Hepatocyte (in vitro differentiated cells): ENCODE results near the gene FAR2. TPM values are rescaled to one million over a fixed set of nuclear protein-coding genes. Genes with fewer than 3 reads are reported as not detected.

ENCODE experiments used
- DNase-seq: peaks from one replicate; pipeline ENCODE4 v3.0.0-alpha.2; 2016; ENCODE audit warnings: low spot score
- H2AFZ ChIP-seq: fragments of 200-600 bp; sonication (generic); 2 replicates; pipeline ENCODE4 v1.6.0; 2016; ENCODE audit warnings: antibody characterized with exemption, mild to moderate bottlenecking
- H3K27ac ChIP-seq: fragments of 200-600 bp; sonication (generic); 2 replicates; pipeline ENCODE4 v1.5.1; 2016; ENCODE audit warnings: mild to moderate bottlenecking
- H3K27me3 ChIP-seq: fragments of 200-600 bp; sonication (generic); 2 replicates; pipeline ENCODE4 v1.6.1; 2016
- H3K36me3 ChIP-seq: fragments of 200-600 bp; sonication (generic); replicated peaks from 2 replicates; pipeline ENCODE4 v1.5.1; 2016; ENCODE audit warnings: low read depth; ENCODE audit not compliant: insufficient read depth
- H3K4me1 ChIP-seq: fragments of 200-600 bp; sonication (generic); 2 replicates; pipeline ENCODE4 v1.5.1; 2016; ENCODE audit warnings: mild to moderate bottlenecking, moderate library complexity; ENCODE audit not compliant: insufficient read depth
- H3K4me2 ChIP-seq: fragments of 200-600 bp; sonication (generic); 2 replicates; pipeline ENCODE4 v1.6.0; 2016
- H3K4me3 ChIP-seq: fragments of 200-600 bp; sonication (generic); 2 replicates; pipeline ENCODE4 v1.5.1; 2016; ENCODE audit warnings: mild to moderate bottlenecking
- H3K79me2 ChIP-seq: fragments of 200-600 bp; sonication (generic); 2 replicates; pipeline ENCODE4 v1.6.0; 2017; ENCODE audit warnings: mild to moderate bottlenecking
- H3K9me2 ChIP-seq: fragments of 200-600 bp; sonication (generic); replicated peaks from 2 replicates; pipeline ENCODE4 v1.6.0; 2017; ENCODE audit warnings: mild to moderate bottlenecking; ENCODE audit not compliant: insufficient read depth
- H3K9me3 ChIP-seq: fragments of 200-600 bp; sonication (generic); 2 replicates; pipeline ENCODE4 v1.5.1; 2016; ENCODE audit warnings: low read depth, mild to moderate bottlenecking
- H4K20me1 ChIP-seq: fragments of 200-600 bp; sonication (generic); 2 replicates; pipeline ENCODE4 v1.6.0; 2016; ENCODE audit warnings: mild to moderate bottlenecking; ENCODE audit not compliant: insufficient read depth, poor library complexity, severe bottlenecking
- CTCF ChIP-seq: fragments of 200-600 bp; sonication (generic); IDR thresholded peaks from 2 replicates; pipeline ENCODE4 v1.5.1; 2016; ENCODE audit warnings: antibody characterized with exemption, mild to moderate bottlenecking; ENCODE audit not compliant: poor library complexity
- EZH2 ChIP-seq: fragments of 200-600 bp; sonication (generic); IDR thresholded peaks from 2 replicates; pipeline ENCODE4 v1.6.1; 2016; ENCODE audit warnings: antibody characterized with exemption, mild to moderate bottlenecking, borderline replicate concordance
- EZH2phosphoT487 ChIP-seq: fragments of 200-600 bp; sonication (generic); IDR thresholded peaks from one replicate; pipeline ENCODE4 v1.6.1; 2018; ENCODE audit warnings: antibody characterized with exemption, mild to moderate bottlenecking, low read depth, moderate library complexity; ENCODE audit not compliant: unreplicated experiment, severe bottlenecking
- WGBS: methylation state at CpG from one replicate; pipeline ENCODE4 v1.1.6; 2016; ENCODE audit warnings: low lambda C conversion rate; ENCODE audit errors: missing lambda C conversion rate; 5-methylcytosine and 5-hydroxymethylcytosine counted together
- polyA plus RNA-seq: library from polyadenylated mRNA; unstranded; fragments of >200 nt; fragmentation: Nextera tagmentation; extraction: Ambion mirVana; gene quantifications from 2 replicates; pipeline ENCODE4 v1.2.1, GENCODE V29; 2016
- total RNA-seq: library from RNA; depleted of rRNA; stranded (reverse); fragments of >200 nt; gene quantifications from 2 replicates; pipeline ENCODE4 v1.2.3, GENCODE V29; 2014

The FAR2 gene
- total and polyA plus RNA-seq, 2 experiments from 2014 or later: 2.4 to 5.2 TPM

- Histone ChIP-seq H4K20me1 (no peaks in the 10 kb centered on the region), H3K79me2 (no peaks in the 10 kb centered on the region), H3K9me2 (no peaks in the 10 kb centered on the region), H3K9me3 (peaks cover 4% of the 10 kb centered on the region), H3K27me3 (no peaks in the 10 kb centered on the region), H3K4me3 (no peak overlapping the region), H3K4me2 (no peak overlapping the region), H3K27ac (no peak overlapping the region), H2AFZ (no peak overlapping the region), H3K4me1 (no peaks in the 10 kb centered on the region), H3K36me3 (no peaks in the 10 kb centered on the region)
- 58% methylated on average over 3 of the region's 3 CpGs for WGBS
- no peak for TF ChIP-seq EZH2phosphoT487
- TF ChIP-seq CTCF: no peak
- no peak for TF ChIP-seq EZH2
- no peak for DNase-seq
These were observed 32.7 kb upstream of the FAR2 start for GRCh38 chr12:29116414-29116813.

- Histone ChIP-seq H3K27me3 (no peaks in the 10 kb centered on the region), H3K9me2 (no peaks in the 10 kb centered on the region), H3K4me1 (no peaks in the 10 kb centered on the region), H4K20me1 (no peaks in the 10 kb centered on the region), H3K27ac (no peak overlapping the region), H3K36me3 (no peaks in the 10 kb centered on the region), H3K9me3 (no peaks in the 10 kb centered on the region), H3K4me2 (no peak overlapping the region), H2AFZ (no peak overlapping the region), H3K4me3 (no peak overlapping the region), H3K79me2 (no peaks in the 10 kb centered on the region)
- WGBS: 87% methylated on average over 1 of the region's 1 CpG
- TF ChIP-seq CTCF: no peak
- no peak for TF ChIP-seq EZH2phosphoT487
- no peak for TF ChIP-seq EZH2
- DNase-seq: no peak
These were observed 17.5 kb upstream of the FAR2 start for GRCh38 chr12:29131539-29131938.

- no peaks in the 10 kb centered on the region for H3K36me3 ChIP-seq
- no peak for TF ChIP-seq EZH2
- TF ChIP-seq EZH2phosphoT487: no peak
- TF ChIP-seq CTCF: no peak
- H3K9me3 ChIP-seq: no peaks in the 10 kb centered on the region
- H4K20me1 ChIP-seq: no peaks in the 10 kb centered on the region
- H3K4me1 ChIP-seq: no peaks in the 10 kb centered on the region
- H3K79me2 ChIP-seq: no peaks in the 10 kb centered on the region
- no peak overlapping the region for H3K4me2 ChIP-seq
- WGBS: 98% methylated on average over 6 of the region's 6 CpGs
- H3K27ac ChIP-seq: no peak overlapping the region
- H3K27me3 ChIP-seq: no peaks in the 10 kb centered on the region
- no peak for DNase-seq
- no peaks in the 10 kb centered on the region for H3K9me2 ChIP-seq
- H2AFZ ChIP-seq: no peak overlapping the region
- H3K4me3 ChIP-seq: no peak overlapping the region
These were observed 16.8 kb upstream of the FAR2 start for GRCh38 chr12:29132316-29132715.

- no peaks in the 10 kb centered on the region for H3K9me2 ChIP-seq
- H3K79me2 ChIP-seq: no peaks in the 10 kb centered on the region
- no peak overlapping the region for H3K4me2 ChIP-seq
- WGBS: 85% methylated on average over 2 of the region's 2 CpGs
- H3K27ac ChIP-seq: no peak overlapping the region
- H4K20me1 ChIP-seq: no peaks in the 10 kb centered on the region
- DNase-seq: no peak
- no peaks in the 10 kb centered on the region for H3K36me3 ChIP-seq
- H2AFZ ChIP-seq: no peak overlapping the region
- H3K4me3 ChIP-seq: no peak overlapping the region
- H3K27me3 ChIP-seq: no peaks in the 10 kb centered on the region
- no peaks in the 10 kb centered on the region for H3K4me1 ChIP-seq
- no peaks in the 10 kb centered on the region for H3K9me3 ChIP-seq
- TF ChIP-seq EZH2phosphoT487 (no peak), CTCF (no peak), EZH2 (no peak)
These were observed 15.9 kb upstream of the FAR2 start for GRCh38 chr12:29133181-29133580.
